Measurements from ENCODE around the gene HOXB3.

The HOXB3 gene

DNA sequence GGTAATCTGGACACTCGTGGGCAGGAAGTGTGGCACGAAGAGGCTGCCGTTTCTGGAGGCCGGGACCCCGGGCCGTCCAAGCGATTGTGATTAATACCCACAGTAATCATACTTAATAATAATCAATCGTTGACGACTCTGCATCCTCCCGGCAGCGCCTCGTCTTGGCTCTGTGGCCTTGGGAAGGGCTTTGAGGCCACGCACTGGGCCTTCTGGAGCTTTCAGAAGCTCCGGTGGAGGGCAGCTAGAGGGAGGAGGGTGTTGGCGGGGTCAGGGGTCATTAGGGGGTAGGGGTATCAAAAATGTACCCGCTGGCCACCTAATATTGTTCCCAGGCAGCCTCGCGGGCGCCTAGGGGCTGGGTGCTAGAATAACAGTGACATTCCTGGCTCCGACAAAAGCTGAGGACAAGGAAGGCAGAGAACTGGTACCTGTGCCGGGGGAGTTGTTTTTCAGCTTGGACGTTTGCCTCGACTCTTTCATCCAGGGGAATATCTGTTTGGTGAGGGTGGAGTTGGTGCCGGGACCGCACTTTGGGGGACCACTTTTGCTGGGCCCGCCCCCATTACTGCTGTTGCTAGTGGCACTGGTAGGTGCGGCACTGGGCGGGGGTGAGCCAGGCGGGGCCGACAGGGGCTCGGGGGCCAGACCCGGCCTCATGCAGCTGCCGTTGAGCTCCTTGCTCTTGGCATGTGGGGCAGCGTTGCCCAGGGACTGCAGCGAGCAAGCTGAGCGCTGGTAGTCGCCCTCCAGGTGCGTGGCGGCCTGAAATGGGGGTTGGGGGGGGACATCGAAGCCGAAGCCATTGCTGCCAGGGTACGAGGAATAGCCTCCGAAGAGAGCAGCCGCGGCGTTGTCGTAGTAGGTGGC lies 38.2 kb downstream of the HOXB3 start:
- Histone ChIP-seq H3K79me2 (ENCODE audit: insufficient read depth, low read length) (no peaks in the 10 kb centered on the region), H3K27me3 (ENCODE audit: insufficient read depth, low read length, poor library complexity) (peaks cover 26% of the 10 kb centered on the region), H3K9me3 (ENCODE audit: insufficient read depth, low read length, severe bottlenecking) (no peaks in the 10 kb centered on the region), H3K27ac (ENCODE audit: low read length) (no peak overlapping the region), H2AFZ (ENCODE audit: low read depth, low read length) (no peak overlapping the region), H3K4me2 (ENCODE audit: insufficient read depth, low read length) (no peak overlapping the region), H4K20me1 (ENCODE audit: insufficient read depth, low read length) (no peaks in the 10 kb centered on the region), H3K9ac (ENCODE audit: low read depth, low read length) (no peak overlapping the region), H3K4me3 (ENCODE audit: low read depth in 1 of 2, low read length in 2 of 2) (no peak overlapping the region), H3K36me3 (ENCODE audit: insufficient read depth, low read length) (no peaks in the 10 kb centered on the region), H3K4me1 (ENCODE audit: insufficient read depth, low read length) (no peaks in the 10 kb centered on the region)
- ATAC-seq (ENCODE audit: insufficient read depth, low read depth) (no peak), DNase-seq (no peak)
- TF ChIP-seq EZH2 (IDR thresholded peaks at IDR 0.05; ENCODE audit: borderline replicate concordance, low read depth, low read length, severe bottlenecking) = no peak

DNA sequence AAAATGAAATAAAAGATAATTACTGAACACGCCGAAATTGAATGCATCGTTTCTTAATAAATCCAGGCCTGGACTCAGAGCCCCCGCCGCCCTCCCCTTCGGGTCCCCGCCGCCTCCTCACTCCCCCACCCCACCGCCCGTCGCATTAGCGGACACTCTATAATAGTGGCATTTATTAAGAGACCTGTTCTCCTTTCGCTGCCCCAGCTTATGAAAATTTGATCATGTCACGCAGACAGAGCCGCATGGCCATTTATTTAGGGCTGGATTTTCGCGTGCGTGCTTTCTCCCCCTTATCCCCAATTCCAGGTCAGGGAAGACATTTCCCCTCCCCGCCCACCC lies 38.9 kb downstream of the HOXB3 start:
- Histone ChIP-seq H3K36me3 (ENCODE audit: insufficient read depth, low read length) (no peaks in the 10 kb centered on the region), H3K9ac (ENCODE audit: low read depth, low read length) (no peak overlapping the region), H3K27ac (ENCODE audit: low read length) (no peak overlapping the region), H3K4me2 (ENCODE audit: insufficient read depth, low read length) (no peak overlapping the region), H3K9me3 (ENCODE audit: insufficient read depth, low read length, severe bottlenecking) (no peaks in the 10 kb centered on the region), H3K79me2 (ENCODE audit: insufficient read depth, low read length) (no peaks in the 10 kb centered on the region), H3K4me3 (ENCODE audit: low read depth in 1 of 2, low read length in 2 of 2) (no peak overlapping the region), H3K4me1 (ENCODE audit: insufficient read depth, low read length) (no peaks in the 10 kb centered on the region), H3K27me3 (ENCODE audit: insufficient read depth, low read length, poor library complexity) (peaks cover 27% of the 10 kb centered on the region), H4K20me1 (ENCODE audit: insufficient read depth, low read length) (no peaks in the 10 kb centered on the region), H2AFZ (ENCODE audit: low read depth, low read length) (no peak overlapping the region)
- no peak for TF ChIP-seq EZH2 (IDR thresholded peaks at IDR 0.05; ENCODE audit: borderline replicate concordance, low read depth, low read length, severe bottlenecking)
- TF ChIP-seq, protein P1, sequence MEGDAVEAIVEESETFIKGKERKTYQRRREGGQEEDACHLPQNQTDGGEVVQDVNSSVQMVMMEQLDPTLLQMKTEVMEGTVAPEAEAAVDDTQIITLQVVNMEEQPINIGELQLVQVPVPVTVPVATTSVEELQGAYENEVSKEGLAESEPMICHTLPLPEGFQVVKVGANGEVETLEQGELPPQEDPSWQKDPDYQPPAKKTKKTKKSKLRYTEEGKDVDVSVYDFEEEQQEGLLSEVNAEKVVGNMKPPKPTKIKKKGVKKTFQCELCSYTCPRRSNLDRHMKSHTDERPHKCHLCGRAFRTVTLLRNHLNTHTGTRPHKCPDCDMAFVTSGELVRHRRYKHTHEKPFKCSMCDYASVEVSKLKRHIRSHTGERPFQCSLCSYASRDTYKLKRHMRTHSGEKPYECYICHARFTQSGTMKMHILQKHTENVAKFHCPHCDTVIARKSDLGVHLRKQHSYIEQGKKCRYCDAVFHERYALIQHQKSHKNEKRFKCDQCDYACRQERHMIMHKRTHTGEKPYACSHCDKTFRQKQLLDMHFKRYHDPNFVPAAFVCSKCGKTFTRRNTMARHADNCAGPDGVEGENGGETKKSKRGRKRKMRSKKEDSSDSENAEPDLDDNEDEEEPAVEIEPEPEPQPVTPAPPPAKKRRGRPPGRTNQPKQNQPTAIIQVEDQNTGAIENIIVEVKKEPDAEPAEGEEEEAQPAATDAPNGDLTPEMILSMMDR (IDR thresholded peaks at IDR 0.05; ENCODE audit: borderline replicate concordance, extremely low read depth, low read length, poor library complexity, severe bottlenecking) = no peak
- DNase-seq (no peak), ATAC-seq (ENCODE audit: insufficient read depth, low read depth) (no peak)

DNA sequence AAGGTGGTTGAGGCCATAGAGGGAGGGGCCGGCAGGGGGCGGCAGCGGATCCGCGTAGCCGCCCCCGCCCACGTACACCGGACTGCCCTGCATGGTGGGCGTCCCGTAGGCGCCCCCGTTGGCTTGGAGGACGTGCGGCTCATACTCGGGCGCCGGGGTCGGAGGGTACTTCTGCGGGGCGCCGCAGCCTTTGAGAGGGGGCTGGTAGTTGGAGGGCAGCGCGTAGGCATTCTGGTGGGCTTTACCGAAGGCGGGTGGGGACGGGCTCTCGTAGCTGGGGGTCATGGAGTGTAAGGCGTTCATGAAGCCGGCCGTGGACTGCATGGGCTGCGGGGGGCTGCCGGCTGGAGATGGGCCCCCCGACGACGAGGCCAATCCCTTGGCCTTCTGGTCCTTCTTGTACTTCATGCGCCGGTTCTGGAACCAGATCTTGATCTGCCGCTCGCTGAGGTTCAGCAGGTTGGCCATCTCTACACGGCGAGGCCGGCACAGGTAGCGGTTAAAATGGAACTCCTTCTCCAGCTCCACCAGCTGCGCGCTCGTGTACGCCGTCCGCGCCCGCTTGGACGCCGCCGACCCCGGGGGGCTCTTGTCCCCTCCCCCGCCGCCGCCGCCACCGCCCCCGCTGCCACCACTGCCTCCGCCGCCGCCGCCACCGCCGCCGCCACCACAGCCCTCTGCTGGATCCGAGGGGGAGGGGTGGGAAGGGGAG lies 39.4 kb downstream of the HOXB3 start:
- Histone ChIP-seq H3K79me2 (ENCODE audit: insufficient read depth, low read length) (no peaks in the 10 kb centered on the region), H3K4me2 (ENCODE audit: insufficient read depth, low read length) (no peak overlapping the region), H3K27ac (ENCODE audit: low read length) (no peak overlapping the region), H3K9me3 (ENCODE audit: insufficient read depth, low read length, severe bottlenecking) (no peaks in the 10 kb centered on the region), H3K9ac (ENCODE audit: low read depth, low read length) (no peak overlapping the region), H3K4me1 (ENCODE audit: insufficient read depth, low read length) (no peaks in the 10 kb centered on the region), H3K36me3 (ENCODE audit: insufficient read depth, low read length) (no peaks in the 10 kb centered on the region), H3K4me3 (ENCODE audit: low read depth in 1 of 2, low read length in 2 of 2) (no peak overlapping the region), H4K20me1 (ENCODE audit: insufficient read depth, low read length) (no peaks in the 10 kb centered on the region), H2AFZ (ENCODE audit: low read depth, low read length) (no peak overlapping the region), H3K27me3 (ENCODE audit: insufficient read depth, low read length, poor library complexity) (peaks cover 26% of the 10 kb centered on the region)
- TF ChIP-seq, protein P1 (IDR thresholded peaks at IDR 0.05; ENCODE audit: borderline replicate concordance, extremely low read depth, low read length, poor library complexity, severe bottlenecking) = no peak
- TF ChIP-seq EZH2 (IDR thresholded peaks at IDR 0.05; ENCODE audit: borderline replicate concordance, low read depth, low read length, severe bottlenecking) = no peak
- no peak for DNase-seq
- no peak for ATAC-seq (ENCODE audit: insufficient read depth, low read depth)

DNA sequence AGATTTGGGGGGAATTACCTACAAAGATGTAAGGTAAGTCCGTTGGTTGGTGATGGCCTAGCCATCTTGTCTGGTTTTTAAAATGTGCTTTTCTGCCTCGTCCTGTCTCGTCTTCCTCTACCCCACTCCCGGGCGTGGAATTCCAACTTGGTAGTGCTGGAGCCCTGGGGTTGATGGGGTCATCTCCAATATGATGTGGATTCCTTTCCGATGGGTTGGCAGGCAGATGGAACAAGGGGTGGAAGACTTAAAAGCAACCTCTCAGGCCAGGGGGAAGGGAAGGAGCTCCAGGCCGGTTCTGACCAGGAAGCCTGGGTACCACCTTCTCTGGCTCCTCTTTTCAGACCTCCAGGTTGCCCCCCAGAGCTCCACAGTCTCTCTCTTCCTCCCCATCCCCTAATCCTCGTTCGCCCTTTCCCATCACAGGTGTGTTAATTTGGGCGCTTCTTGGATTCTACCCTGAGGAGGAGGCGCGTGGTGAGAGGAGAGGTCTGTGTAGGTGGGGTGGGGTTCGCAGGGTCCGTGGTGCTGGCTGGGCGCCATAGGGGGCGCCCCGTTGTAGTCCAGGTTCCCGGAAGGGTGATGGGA lies 40.0 kb downstream of the HOXB3 start:
- H3K9me3 ChIP-seq (ENCODE audit: insufficient read depth, low read length, severe bottlenecking) = no peaks in the 10 kb centered on the region
- H3K4me3 ChIP-seq (ENCODE audit: low read depth in 1 of 2, low read length in 2 of 2) = no peak overlapping the region
- DNase-seq (no peak), ATAC-seq (ENCODE audit: insufficient read depth, low read depth) (no peak)
- no peaks in the 10 kb centered on the region for H3K4me1 ChIP-seq (ENCODE audit: insufficient read depth, low read length)
- H3K4me2 ChIP-seq (ENCODE audit: insufficient read depth, low read length) = no peak overlapping the region
- no peak overlapping the region for H3K9ac ChIP-seq (ENCODE audit: low read depth, low read length)
- H3K27me3 ChIP-seq (ENCODE audit: insufficient read depth, low read length, poor library complexity) = peaks cover 32% of the 10 kb centered on the region
- H3K27ac ChIP-seq (ENCODE audit: low read length) = no peak overlapping the region
- H4K20me1 ChIP-seq (ENCODE audit: insufficient read depth, low read length) = no peaks in the 10 kb centered on the region
- no peaks in the 10 kb centered on the region for H3K79me2 ChIP-seq (ENCODE audit: insufficient read depth, low read length)
- H3K36me3 ChIP-seq (ENCODE audit: insufficient read depth, low read length) = no peaks in the 10 kb centered on the region
- no peak overlapping the region for H2AFZ ChIP-seq (ENCODE audit: low read depth, low read length)
- no peak for TF ChIP-seq EZH2 (IDR thresholded peaks at IDR 0.05; ENCODE audit: borderline replicate concordance, low read depth, low read length, severe bottlenecking)
- TF ChIP-seq, protein P1 (IDR thresholded peaks at IDR 0.05; ENCODE audit: borderline replicate concordance, extremely low read depth, low read length, poor library complexity, severe bottlenecking) = no peak

Measured in DND-41 (cell line).